Heart left ventricle (tissue), 13 donors: ENCODE results near the gene MLIP.

Experiments
- POLR2A ChIP-seq, 2 donors: fragments of 450-650 bp; IDR thresholded peaks; one replicate each; pipeline ENCODE4 v1.6.1; 2017; ENCODE audit warnings: antibody characterized with exemption in 2 of 2, mild to moderate bottlenecking in 2 of 2, moderate library complexity in 2 of 2
- TF ChIP-seq, protein P1 (sequence below), 12 donors: fragments of 200-600 bp; sonication (generic) in 4 of 12; IDR thresholded peaks; one replicate each; pipeline versions ENCODE4 v1.5.0 to v1.8.0; 2018 to 2022; ENCODE audit warnings: antibody characterized with exemption in 12 of 12, mild to moderate bottlenecking in 5 of 12
- donor health status: ischemic (EF 13 %, LVEDD 7.1; RV severe dilation, severe dysfunction).
- donor health status: DM: no; HTN: yes; CAD: no.
- donor health status: DM: no; HTN: no; CAD: no.
- donor health status: ischemic (EF 25% LVEDD 6.9; RV normal size, moderate dysfunction).
- donor health status: ischemic (EF 25% LVEDD 5.7; RV mildly dilated, moderate dysfunction).
- donor health status: ischemic (EF 35%, LVEDD 5.7; RV mildly dilated, moderate dysfunction).
- donor health status: nonischemic (EF 11% LVEDD 7.7; RV severe dilation, severe dysfunction).
- donor health status: DM: yes; HTN: yes; CAD: no.
- donor health status: PGD.
- donor health status: ischemic (EF 29% LVEDD 5.4; RV normal size, mild dysfunction).
- donor health status: nonischemic (EF 23%, LVEDD 6.1; RV moderate dilation, normal function).

DNA sequence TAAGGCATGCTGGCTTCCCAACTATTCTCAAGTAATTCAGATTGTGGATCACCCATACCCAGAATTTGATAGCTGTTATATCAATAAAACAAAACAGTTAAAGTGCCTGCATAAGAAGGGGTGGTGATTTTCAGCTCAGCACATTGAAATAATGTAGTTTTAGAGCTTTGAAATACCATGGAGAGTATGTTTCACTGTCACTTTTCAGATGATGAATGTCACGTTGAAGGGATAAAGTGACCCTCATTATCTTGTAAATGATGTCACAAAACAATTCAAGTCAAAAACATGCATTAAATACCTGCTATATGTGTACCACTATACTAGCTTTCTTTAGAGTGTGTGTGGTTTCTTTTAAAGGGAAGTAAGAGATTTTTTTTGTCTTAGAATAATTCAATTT is 27.6 kb downstream of the MLIP start:
- TF ChIP-seq POLR2A (IDR thresholded peaks at IDR 0.05): no peak
- TF ChIP-seq, protein P1, sequence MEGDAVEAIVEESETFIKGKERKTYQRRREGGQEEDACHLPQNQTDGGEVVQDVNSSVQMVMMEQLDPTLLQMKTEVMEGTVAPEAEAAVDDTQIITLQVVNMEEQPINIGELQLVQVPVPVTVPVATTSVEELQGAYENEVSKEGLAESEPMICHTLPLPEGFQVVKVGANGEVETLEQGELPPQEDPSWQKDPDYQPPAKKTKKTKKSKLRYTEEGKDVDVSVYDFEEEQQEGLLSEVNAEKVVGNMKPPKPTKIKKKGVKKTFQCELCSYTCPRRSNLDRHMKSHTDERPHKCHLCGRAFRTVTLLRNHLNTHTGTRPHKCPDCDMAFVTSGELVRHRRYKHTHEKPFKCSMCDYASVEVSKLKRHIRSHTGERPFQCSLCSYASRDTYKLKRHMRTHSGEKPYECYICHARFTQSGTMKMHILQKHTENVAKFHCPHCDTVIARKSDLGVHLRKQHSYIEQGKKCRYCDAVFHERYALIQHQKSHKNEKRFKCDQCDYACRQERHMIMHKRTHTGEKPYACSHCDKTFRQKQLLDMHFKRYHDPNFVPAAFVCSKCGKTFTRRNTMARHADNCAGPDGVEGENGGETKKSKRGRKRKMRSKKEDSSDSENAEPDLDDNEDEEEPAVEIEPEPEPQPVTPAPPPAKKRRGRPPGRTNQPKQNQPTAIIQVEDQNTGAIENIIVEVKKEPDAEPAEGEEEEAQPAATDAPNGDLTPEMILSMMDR (IDR thresholded peaks at IDR 0.05): no peak
